Peyer's patch (tissue), 4 donors: Measurements from ENCODE around the gene LHX4. TPM values are rescaled to one million over a fixed set of nuclear protein-coding genes. Genes with fewer than 3 reads are reported as not detected.
"Not testable (repeated sequence)": the region's sequence is repeated elsewhere in the genome, so short reads cannot be mapped to it uniquely, and the experiment has no call there.

ENCODE experiments used
- DNase-seq, 3 donors: peaks; one replicate each; pipeline ENCODE4 v3.0.0-alpha.2; 2017 to 2019
- H3K27ac ChIP-seq, 4 donors: fragments of 200-600 bp; sonication (generic); one replicate each; pipeline ENCODE4 v1.5.1; 2016 to 2019
- H3K27me3 ChIP-seq, 2 donors: fragments of 200-600 bp; sonication (generic); one replicate each; pipeline ENCODE4 v1.5.1; 2019
- H3K36me3 ChIP-seq, 3 donors: fragments of 200-600 bp; sonication (generic); one replicate each; pipeline ENCODE4 v1.5.1; 2016 to 2019
- H3K4me1 ChIP-seq, 4 donors: fragments of 200-600 bp; sonication (generic); one replicate each; pipeline ENCODE4 v1.5.1; 2016 to 2019
- H3K4me3 ChIP-seq, 4 donors: fragments of 200-600 bp; sonication (generic); 1 replicate in 3 of 4; 2 replicates in 1 of 4; pipeline ENCODE4 v1.5.1; 2016 to 2019; ENCODE audit warnings: mild to moderate bottlenecking in 1 of 4
- H3K9me3 ChIP-seq, 4 donors: fragments of 200-600 bp; sonication (generic); one replicate each; pipeline ENCODE4 v1.5.1; 2016 to 2019; ENCODE audit warnings: mild to moderate bottlenecking in 1 of 4
- CTCF ChIP-seq, 6 experiments: fragments of 450-650 bp in 4 of 6; fragments of 200-600 bp in 2 of 6; sonication (generic) in 1 of 6; IDR thresholded peaks; one replicate each; pipeline ENCODE4 v1.5.1; 2017 to 2019; ENCODE audit warnings: antibody characterized with exemption in 6 of 6, mild to moderate bottlenecking in 3 of 6, moderate library complexity in 1 of 6
- POLR2A ChIP-seq, 2 donors: fragments of 450-650 bp; IDR thresholded peaks; one replicate each; pipeline ENCODE4 v1.5.1; 2017; ENCODE audit warnings: antibody characterized with exemption in 2 of 2, mild to moderate bottlenecking in 2 of 2, moderate library complexity in 2 of 2
- total RNA-seq, 4 donors: library from RNA; depleted of rRNA; stranded (reverse); fragments of >200 nt; gene quantifications; one replicate each; pipeline ENCODE4 v1.1.0, GENCODE V29; 2016

The LHX4 gene
- total RNA-seq, 4 donors from 2014 or later = 0.28 to 1.1 (median 0.68) TPM

GRCh38 chr1:180198196-180198595, 31.9 kb upstream of the LHX4 start:
- Histone ChIP-seq H3K4me3 (no peak overlapping the region), H3K27me3 (no peaks in the 10 kb centered on the region), H3K27ac (no peak overlapping the region), H3K4me1 (no peaks in the 10 kb centered on the region), H3K36me3 (peaks cover 0 to 10% (median 0%) of the 10 kb centered on the region in 3 donors), H3K9me3 (no peaks in the 10 kb centered on the region)
- TF ChIP-seq CTCF (IDR thresholded peaks at IDR 0.05) = no peak
- no peak for TF ChIP-seq POLR2A (IDR thresholded peaks at IDR 0.05)
- DNase-seq = no peak

- TF ChIP-seq CTCF (IDR thresholded peaks at IDR 0.05) = no peak
- TF ChIP-seq POLR2A (IDR thresholded peaks at IDR 0.05) = no peak
- no peaks in the 10 kb centered on the region for H3K27me3 ChIP-seq
- no peaks in the 10 kb centered on the region for H3K4me1 ChIP-seq
- DNase-seq = no peak
- H3K4me3 ChIP-seq = no peak overlapping the region
- no peak overlapping the region for H3K27ac ChIP-seq
- peaks cover 0 to 10% (median 0%) of the 10 kb centered on the region in 3 donors for H3K36me3 ChIP-seq
- no peaks in the 10 kb centered on the region for H3K9me3 ChIP-seq
Observed at GRCh38 chr1:180198611-180199010, 31.5 kb upstream of the LHX4 start.

GRCh38 chr1:180199018-180199417, 31.0 kb upstream of the LHX4 start:
- no peak overlapping the region for H3K4me3 ChIP-seq
- H3K27me3 ChIP-seq = no peaks in the 10 kb centered on the region
- TF ChIP-seq POLR2A (IDR thresholded peaks at IDR 0.05) = no peak
- TF ChIP-seq CTCF (IDR thresholded peaks at IDR 0.05) = no peak
- H3K4me1 ChIP-seq = no peaks in the 10 kb centered on the region
- H3K9me3 ChIP-seq = no peaks in the 10 kb centered on the region
- H3K27ac ChIP-seq = no peak overlapping the region
- H3K36me3 ChIP-seq = peaks cover 0 to 10% (median 0%) of the 10 kb centered on the region in 3 donors
- DNase-seq = no peak

GRCh38 chr1:180201451-180202200, 28.4 kb upstream of the LHX4 start:
- TF ChIP-seq CTCF (IDR thresholded peaks at IDR 0.05) = no peak
- no peak for TF ChIP-seq POLR2A (IDR thresholded peaks at IDR 0.05)
- Histone ChIP-seq H3K36me3 (peaks cover 0 to 8% (median 0%) of the 10 kb centered on the region in 3 donors), H3K27ac (no peak overlapping the region), H3K27me3 (no peaks in the 10 kb centered on the region), H3K9me3 (no peaks in the 10 kb centered on the region), H3K4me3 (no peak overlapping the region), H3K4me1 (no peaks in the 10 kb centered on the region)
- no peak for DNase-seq

GRCh38 chr1:180202588-180202987, 27.5 kb upstream of the LHX4 start:
- H3K4me1 ChIP-seq, H3K9me3 ChIP-seq, H3K27ac ChIP-seq, H3K4me3 ChIP-seq, H3K27me3 ChIP-seq, H3K36me3 ChIP-seq, DNase-seq: not testable (repeated sequence)

- Histone ChIP-seq H3K4me1 (no peaks in the 10 kb centered on the region), H3K4me3 (no peak overlapping the region), H3K27ac (no peak overlapping the region), H3K36me3 (no peaks in the 10 kb centered on the region), H3K27me3 (no peaks in the 10 kb centered on the region), H3K9me3 (no peaks in the 10 kb centered on the region)
- no peak for TF ChIP-seq CTCF (IDR thresholded peaks at IDR 0.05)
- peak in 1 of 3 donors; percentile 37 for DNase-seq
Observed at GRCh38 chr1:180204231-180204630, 25.8 kb upstream of the LHX4 start.
